ENCODE results near the gene PAQR5. TPM values are rescaled to one million over a fixed set of nuclear protein-coding genes. Genes with fewer than 3 reads are reported as not detected.

The PAQR5 gene
- total RNA-seq, 1 experiment from 2014 or later = 34.0 TPM

DNA sequence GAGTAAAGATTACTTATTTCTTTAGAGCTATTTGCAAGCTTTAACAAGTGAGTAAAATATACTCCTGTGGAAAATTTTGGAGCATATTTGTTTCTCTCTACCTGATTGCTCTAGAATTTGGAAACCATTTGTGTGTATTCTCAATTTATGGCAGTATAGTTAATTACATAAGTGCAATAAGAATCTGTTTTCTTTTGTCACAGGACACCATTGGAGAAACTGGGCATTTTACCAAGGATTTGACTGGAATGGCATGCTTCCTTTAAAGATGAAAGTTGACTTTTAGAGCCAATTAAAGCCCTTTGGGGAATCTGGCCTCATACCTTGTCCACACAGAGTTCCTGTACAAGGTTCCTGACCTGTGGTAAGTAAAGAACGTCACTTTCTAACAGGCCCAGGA lies 38.4 kb downstream of the PAQR5 start:
- no peaks in the 10 kb centered on the region for H3K36me3 ChIP-seq (ENCODE audit: control insufficient read depth in 1 of 2, insufficient read depth in 2 of 2, low read length in 2 of 2)
- ATAC-seq (peak; percentile 54), DNase-seq (ENCODE audit: low read depth, low spot score) (peak; percentile 57)
- intact Hi-C loops (cut with micrococcal nuclease) = no loop called here
- peak overlapping the region; percentile 20 for H3K9ac ChIP-seq (ENCODE audit: low read length)
- no peaks in the 10 kb centered on the region for H3K9me3 ChIP-seq (ENCODE audit: control insufficient read depth in 1 of 2, insufficient read depth in 1 of 2, low read depth in 1 of 2, low read length in 2 of 2)
- no peaks in the 10 kb centered on the region for H3K79me2 ChIP-seq (ENCODE audit: insufficient read depth, low read length)
- peak overlapping the region; percentile 70 for H3K4me2 ChIP-seq (ENCODE audit: low read length)
- ChIA-PET CTCF (interaction anchor here (1.0 kb wide), 1 partner anchor 34 kb away, joined by 3 read pairs; no protein-coding TSS in a partner anchor), RAD21 (ENCODE audit: low non-redundant PET in 1 of 2, low total read pairs in 2 of 2, uncharacterized antibody in 2 of 2, unreplicated experiment in 2 of 2) (no interaction called here), POLR2A (interaction anchor here (1.3 kb wide), 1 partner anchor 9 kb away, joined by 3 read pairs; no protein-coding TSS in a partner anchor)
- peaks cover 43 to 52% of the 10 kb centered on the region in 2 experiments for H3K4me1 ChIP-seq (ENCODE audit: control insufficient read depth in 1 of 2, insufficient read depth in 2 of 2, low read length in 2 of 2)
- H2AFZ ChIP-seq (ENCODE audit: low read depth, low read length, poor library complexity, severe bottlenecking) = peak overlapping the region; percentile 67
- no peaks in the 10 kb centered on the region for H3K9me2 ChIP-seq (ENCODE audit: insufficient read depth)
- no peaks in the 10 kb centered on the region for H3K27me3 ChIP-seq (ENCODE audit: insufficient read depth, low read length)
- no TSS peak for BruUV-seq (replicated peaks)
- H3K27ac ChIP-seq (ENCODE audit: low read depth, low read length) = peak overlapping the region; percentile 48; the same call in 1 of the 2 replicates
- H3K4me3 ChIP-seq (replicated peaks in 1 of 2; ENCODE audit: low read depth in 1 of 2, low read length in 2 of 2) = peak overlapping the region in 1 of 2 experiments; percentile 10; a peak in 1 of 4 replicates
- H4K20me1 ChIP-seq (ENCODE audit: insufficient read depth) = no peaks in the 10 kb centered on the region
- TF ChIP-seq CBX3 (IDR thresholded peaks at IDR 0.05; ENCODE audit: low read depth) (peak; percentile 41; the same call in 1 of the 2 replicates), EZH2 (IDR thresholded peaks at IDR 0.05) (no peak), EZH2phosphoT487 (IDR thresholded peaks at IDR 0.05; ENCODE audit: borderline replicate concordance) (no peak), YY1 (IDR thresholded peaks at IDR 0.05; ENCODE audit: extremely low read depth, insufficient replicate concordance, low read depth, low read length) (no peak), CEBPB (IDR thresholded peaks at IDR 0.05; ENCODE audit: low read depth) (peak; percentile 35; the same call in 1 of the 2 replicates), EGR1 (IDR thresholded peaks at IDR 0.05; ENCODE audit: low read depth) (no peak), SRF (IDR thresholded peaks at IDR 0.05; ENCODE audit: low read depth) (no peak), ZFX (IDR thresholded peaks at IDR 0.05) (no peak), FOSL1 (IDR thresholded peaks at IDR 0.05; ENCODE audit: low read depth) (0 out of 2 replicates have a peak, but pooled peaks have one; percentile 27), JUND (IDR thresholded peaks at IDR 0.05) (peak; percentile 44; the same call in 1 of the 2 replicates), TCF7L2 (IDR thresholded peaks at IDR 0.05; ENCODE audit: borderline replicate concordance, extremely low read depth, insufficient read depth, insufficient read length) (peak; percentile 69), POLR2AphosphoS5 (IDR thresholded peaks at IDR 0.05; ENCODE audit: low read depth, low read length) (peak; percentile 33; the same call in 1 of the 2 replicates), ELF1 (IDR thresholded peaks at IDR 0.05; ENCODE audit: borderline replicate concordance, low read depth) (no peak), RAD21 (IDR thresholded peaks at IDR 0.05; ENCODE audit: low read depth) (peak; percentile 5; the same call in 1 of the 2 replicates), POLR2A (IDR thresholded peaks at IDR 0.05; ENCODE audit: borderline replicate concordance, extremely low read depth, insufficient read depth, insufficient read length) (no peak), SIN3A (IDR thresholded peaks at IDR 0.05; ENCODE audit: low read depth) (0 out of 2 replicates have a peak, but pooled peaks have one; percentile 48)
- TF ChIP-seq, protein P1, sequence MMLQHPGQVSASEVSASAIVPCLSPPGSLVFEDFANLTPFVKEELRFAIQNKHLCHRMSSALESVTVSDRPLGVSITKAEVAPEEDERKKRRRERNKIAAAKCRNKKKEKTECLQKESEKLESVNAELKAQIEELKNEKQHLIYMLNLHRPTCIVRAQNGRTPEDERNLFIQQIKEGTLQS (IDR thresholded peaks at IDR 0.05) = no peak
- TF ChIP-seq, protein P2, sequence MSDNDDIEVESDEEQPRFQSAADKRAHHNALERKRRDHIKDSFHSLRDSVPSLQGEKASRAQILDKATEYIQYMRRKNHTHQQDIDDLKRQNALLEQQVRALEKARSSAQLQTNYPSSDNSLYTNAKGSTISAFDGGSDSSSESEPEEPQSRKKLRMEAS (IDR thresholded peaks at IDR 0.05) = no peak; the same call in 1 of the 2 replicates
- TF ChIP-seq, protein P3, sequence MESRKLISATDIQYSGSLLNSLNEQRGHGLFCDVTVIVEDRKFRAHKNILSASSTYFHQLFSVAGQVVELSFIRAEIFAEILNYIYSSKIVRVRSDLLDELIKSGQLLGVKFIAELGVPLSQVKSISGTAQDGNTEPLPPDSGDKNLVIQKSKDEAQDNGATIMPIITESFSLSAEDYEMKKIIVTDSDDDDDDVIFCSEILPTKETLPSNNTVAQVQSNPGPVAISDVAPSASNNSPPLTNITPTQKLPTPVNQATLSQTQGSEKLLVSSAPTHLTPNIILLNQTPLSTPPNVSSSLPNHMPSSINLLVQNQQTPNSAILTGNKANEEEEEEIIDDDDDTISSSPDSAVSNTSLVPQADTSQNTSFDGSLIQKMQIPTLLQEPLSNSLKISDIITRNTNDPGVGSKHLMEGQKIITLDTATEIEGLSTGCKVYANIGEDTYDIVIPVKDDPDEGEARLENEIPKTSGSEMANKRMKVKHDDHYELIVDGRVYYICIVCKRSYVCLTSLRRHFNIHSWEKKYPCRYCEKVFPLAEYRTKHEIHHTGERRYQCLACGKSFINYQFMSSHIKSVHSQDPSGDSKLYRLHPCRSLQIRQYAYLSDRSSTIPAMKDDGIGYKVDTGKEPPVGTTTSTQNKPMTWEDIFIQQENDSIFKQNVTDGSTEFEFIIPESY (IDR thresholded peaks at IDR 0.05; ENCODE audit: extremely low read depth, insufficient replicate concordance, low read length) = no peak
- TF ChIP-seq, protein P4, sequence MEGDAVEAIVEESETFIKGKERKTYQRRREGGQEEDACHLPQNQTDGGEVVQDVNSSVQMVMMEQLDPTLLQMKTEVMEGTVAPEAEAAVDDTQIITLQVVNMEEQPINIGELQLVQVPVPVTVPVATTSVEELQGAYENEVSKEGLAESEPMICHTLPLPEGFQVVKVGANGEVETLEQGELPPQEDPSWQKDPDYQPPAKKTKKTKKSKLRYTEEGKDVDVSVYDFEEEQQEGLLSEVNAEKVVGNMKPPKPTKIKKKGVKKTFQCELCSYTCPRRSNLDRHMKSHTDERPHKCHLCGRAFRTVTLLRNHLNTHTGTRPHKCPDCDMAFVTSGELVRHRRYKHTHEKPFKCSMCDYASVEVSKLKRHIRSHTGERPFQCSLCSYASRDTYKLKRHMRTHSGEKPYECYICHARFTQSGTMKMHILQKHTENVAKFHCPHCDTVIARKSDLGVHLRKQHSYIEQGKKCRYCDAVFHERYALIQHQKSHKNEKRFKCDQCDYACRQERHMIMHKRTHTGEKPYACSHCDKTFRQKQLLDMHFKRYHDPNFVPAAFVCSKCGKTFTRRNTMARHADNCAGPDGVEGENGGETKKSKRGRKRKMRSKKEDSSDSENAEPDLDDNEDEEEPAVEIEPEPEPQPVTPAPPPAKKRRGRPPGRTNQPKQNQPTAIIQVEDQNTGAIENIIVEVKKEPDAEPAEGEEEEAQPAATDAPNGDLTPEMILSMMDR (IDR thresholded peaks at IDR 0.05 in 2 of 3, conservative IDR thresholded peaks at IDR 0.05 in 1 of 3; ENCODE audit: borderline replicate concordance in 1 of 3, insufficient read depth in 1 of 3, low read depth in 2 of 3, low read length in 2 of 3) = no peak
- TF ChIP-seq, protein P5, sequence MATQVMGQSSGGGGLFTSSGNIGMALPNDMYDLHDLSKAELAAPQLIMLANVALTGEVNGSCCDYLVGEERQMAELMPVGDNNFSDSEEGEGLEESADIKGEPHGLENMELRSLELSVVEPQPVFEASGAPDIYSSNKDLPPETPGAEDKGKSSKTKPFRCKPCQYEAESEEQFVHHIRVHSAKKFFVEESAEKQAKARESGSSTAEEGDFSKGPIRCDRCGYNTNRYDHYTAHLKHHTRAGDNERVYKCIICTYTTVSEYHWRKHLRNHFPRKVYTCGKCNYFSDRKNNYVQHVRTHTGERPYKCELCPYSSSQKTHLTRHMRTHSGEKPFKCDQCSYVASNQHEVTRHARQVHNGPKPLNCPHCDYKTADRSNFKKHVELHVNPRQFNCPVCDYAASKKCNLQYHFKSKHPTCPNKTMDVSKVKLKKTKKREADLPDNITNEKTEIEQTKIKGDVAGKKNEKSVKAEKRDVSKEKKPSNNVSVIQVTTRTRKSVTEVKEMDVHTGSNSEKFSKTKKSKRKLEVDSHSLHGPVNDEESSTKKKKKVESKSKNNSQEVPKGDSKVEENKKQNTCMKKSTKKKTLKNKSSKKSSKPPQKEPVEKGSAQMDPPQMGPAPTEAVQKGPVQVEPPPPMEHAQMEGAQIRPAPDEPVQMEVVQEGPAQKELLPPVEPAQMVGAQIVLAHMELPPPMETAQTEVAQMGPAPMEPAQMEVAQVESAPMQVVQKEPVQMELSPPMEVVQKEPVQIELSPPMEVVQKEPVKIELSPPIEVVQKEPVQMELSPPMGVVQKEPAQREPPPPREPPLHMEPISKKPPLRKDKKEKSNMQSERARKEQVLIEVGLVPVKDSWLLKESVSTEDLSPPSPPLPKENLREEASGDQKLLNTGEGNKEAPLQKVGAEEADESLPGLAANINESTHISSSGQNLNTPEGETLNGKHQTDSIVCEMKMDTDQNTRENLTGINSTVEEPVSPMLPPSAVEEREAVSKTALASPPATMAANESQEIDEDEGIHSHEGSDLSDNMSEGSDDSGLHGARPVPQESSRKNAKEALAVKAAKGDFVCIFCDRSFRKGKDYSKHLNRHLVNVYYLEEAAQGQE (IDR thresholded peaks at IDR 0.05; ENCODE audit: low read depth) = no peak

Measured in HCT116 (cell line).